ENCODE measurements around the gene MLEC. TPM values are rescaled to one million over a fixed set of nuclear protein-coding genes. Genes with fewer than 3 reads are reported as not detected.

MLEC gene
- total RNA-seq, result 78.3 and 88.6 TPM in 2 replicates

DNA sequence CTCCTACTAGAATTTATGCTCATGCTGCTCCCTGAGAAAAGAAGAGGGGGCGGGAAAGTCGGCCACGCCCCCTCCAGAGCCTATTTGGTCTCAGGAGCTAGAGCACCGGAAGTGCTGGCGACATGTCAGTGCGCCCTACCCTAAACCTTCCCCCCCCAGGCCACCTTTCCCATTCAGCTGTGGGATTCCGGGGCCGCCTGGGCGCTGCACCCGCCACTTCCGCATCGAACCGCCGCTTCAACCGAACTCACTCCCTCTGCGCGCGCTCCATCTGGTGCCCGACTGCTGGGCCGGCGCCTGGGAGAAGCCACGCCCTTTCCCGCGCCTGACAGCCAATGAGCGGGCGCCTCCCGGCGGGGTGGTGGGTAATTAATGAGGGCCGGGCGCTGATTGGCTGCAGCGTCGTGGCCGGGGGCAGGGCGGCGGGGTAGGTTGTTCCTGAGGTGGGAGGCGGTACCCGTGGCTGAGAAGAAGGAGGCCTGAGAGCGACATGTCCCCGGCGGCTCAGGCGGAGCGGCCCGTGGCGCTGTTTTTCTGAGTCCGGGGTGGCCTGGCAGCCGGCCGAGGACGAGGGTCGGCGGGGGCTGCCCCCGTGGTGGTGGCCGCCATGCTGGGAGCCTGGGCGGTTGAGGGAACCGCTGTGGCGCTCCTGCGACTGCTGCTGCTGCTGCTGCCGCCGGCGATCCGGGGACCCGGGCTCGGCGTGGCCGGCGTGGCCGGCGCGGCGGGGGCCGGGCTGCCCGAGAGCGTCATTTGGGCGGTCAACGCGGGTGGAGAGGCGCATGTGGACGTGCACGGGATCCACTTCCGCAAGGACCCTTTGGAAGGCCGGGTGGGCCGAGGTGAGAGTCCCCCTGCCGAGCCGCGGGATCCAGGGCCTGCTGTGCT lies at the start of gene MLEC:
TSS of gene MLEC (plus strand) at position 460 of the 888 bp plus-strand sequence. CDS start at position 608, 148 bp downstream.

GRCh38 chr12:120639771-120640721 lies 46.9 kb upstream of the MLEC start, which contains the start of gene CABP1:
Gene CABP1 (plus strand): TSS chr12:120640626. CDS start chr12:120640686, 60 bp downstream.

DNA sequence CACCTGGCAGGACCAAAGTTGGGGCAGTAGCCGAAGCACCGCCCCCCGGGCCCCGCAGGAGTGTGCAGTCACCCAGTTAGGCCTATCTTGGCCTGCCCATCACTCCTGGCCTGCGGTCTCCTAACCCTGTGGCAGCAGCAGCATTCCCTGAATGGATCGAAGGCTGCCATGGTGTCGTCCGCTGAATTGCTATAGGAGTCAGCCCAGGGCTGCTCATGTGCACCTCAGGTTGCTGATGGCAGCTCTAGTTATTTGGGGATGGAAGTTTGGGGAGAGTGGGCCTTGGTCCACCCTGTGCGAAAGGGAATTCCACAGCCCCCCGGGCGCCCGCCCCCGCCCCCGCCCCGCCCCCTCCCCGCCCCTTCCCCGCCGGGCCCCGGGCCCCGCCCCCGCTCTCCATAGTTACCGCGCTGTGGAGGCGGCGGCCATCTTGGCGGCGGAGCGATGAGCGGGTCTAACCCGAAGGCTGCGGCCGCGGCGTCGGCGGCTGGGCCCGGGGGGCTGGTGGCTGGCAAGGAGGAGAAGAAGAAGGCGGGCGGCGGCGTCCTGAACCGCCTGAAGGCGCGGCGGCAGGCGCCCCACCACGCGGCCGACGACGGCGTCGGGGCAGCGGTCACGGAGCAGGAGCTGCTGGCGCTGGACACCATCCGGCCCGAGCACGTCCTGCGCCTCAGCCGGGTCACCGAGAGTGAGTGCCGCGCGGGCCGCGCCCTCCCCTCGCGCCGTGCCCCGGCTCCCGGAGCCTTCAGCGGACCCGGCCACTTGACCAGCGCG lies 23.3 kb downstream of the MLEC start, which contains the start of gene UNC119B:
TSS of gene UNC119B (plus strand) at position 428 of the 774 bp plus-strand sequence. CDS start at position 445, 17 bp downstream.

DNA sequence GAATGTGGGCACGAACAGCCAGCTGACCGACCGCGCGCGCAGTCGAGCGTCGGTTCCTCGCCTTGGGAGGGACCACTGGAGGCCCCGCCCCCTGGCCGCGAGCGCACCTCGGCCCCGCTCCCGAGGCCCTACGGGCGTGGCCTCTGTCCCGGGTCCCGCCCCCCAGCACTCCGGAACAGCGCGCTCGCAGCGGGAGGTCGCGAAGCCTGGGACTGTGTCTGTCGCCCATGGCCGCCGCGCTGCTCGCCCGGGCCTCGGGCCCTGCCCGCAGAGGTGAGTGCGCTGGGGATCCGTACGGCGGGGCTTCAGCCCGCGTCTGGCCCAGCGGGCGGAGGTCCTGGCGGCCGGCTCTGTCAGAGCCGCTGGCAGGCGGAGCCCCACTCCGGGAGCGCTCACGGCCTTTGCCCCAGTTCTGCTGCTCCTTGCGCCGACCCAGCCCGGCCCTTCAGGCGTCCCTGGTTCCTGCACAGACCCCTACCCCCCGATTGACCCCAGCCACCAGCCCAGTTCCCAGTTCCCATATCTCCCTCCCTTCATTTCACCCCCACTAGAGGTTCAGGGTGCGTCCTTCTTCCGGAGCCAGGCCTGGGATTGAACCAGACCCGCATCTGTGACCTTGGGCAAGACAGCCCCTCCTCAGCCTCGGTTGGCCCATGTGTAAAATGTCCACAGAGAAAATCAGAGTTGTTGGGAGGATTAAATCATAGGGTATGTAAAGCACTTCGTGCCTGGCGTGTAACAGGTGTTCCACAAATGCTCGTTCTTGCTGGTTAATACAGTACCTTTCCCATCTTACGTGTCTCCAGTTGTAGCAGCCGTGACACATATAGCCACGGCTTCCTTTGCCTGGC lies 38.9 kb downstream of the MLEC start, which contains the start of gene ACADS:
TSS of gene ACADS (plus strand) at position 168 of the 851 bp plus-strand sequence. CDS start at position 228, 60 bp downstream.

Other genes starting within 250 kb of the MLEC start
- 737 and 758 TPM in 2 replicates for gene COX6A1, start 249.0 kb upstream of the MLEC start, total RNA-seq
- 14.5 and 19.4 TPM in 2 replicates for gene TRIAP1, start 240.8 kb upstream of the MLEC start, total RNA-seq
- 17.2 and 17.3 TPM in 2 replicates for gene GATC, start 240.7 kb upstream of the MLEC start, total RNA-seq
- gene SRSF9, start 217.4 kb upstream of the MLEC start, total RNA-seq, result 90.3 and 147 TPM in 2 replicates
- gene DYNLL1, start 191.0 kb upstream of the MLEC start, total RNA-seq, result 255 and 374 TPM in 2 replicates
- 16.2 and 17.9 TPM in 2 replicates for gene COQ5, start 158.0 kb upstream of the MLEC start, total RNA-seq
- gene RNF10, start 152.8 kb upstream of the MLEC start, total RNA-seq, result 61.3 and 80.2 TPM in 2 replicates
- 29.2 and 58.8 TPM in 2 replicates for gene POP5, start 105.7 kb upstream of the MLEC start, total RNA-seq
- gene CABP1, start 46.5 kb upstream of the MLEC start, total RNA-seq, result 0.16 TPM in 1 of 2 replicates, not detected in the other
- 16.3 and 28.4 TPM in 2 replicates for gene UNC119B, start 23.3 kb downstream of the MLEC start, total RNA-seq
- 13.7 and 29.9 TPM in 2 replicates for gene ACADS, start 38.7 kb downstream of the MLEC start, total RNA-seq
- gene SPPL3, start 217.2 kb downstream of the MLEC start, total RNA-seq, result 16.3 and 26.5 TPM in 2 replicates

Data from mesangial cell (primary cell).